ENCODE results near the gene CCDC34. TPM values are rescaled to one million over a fixed set of nuclear protein-coding genes. Genes with fewer than 3 reads are reported as not detected.
"Not testable (repeated sequence)": the region's sequence is repeated elsewhere in the genome, so short reads cannot be mapped to it uniquely, and the experiment has no call there.

The CCDC34 gene
- total RNA-seq, 4 donors from 2014 or later = 0.24 to 1.3 (median 0.64) TPM

DNA sequence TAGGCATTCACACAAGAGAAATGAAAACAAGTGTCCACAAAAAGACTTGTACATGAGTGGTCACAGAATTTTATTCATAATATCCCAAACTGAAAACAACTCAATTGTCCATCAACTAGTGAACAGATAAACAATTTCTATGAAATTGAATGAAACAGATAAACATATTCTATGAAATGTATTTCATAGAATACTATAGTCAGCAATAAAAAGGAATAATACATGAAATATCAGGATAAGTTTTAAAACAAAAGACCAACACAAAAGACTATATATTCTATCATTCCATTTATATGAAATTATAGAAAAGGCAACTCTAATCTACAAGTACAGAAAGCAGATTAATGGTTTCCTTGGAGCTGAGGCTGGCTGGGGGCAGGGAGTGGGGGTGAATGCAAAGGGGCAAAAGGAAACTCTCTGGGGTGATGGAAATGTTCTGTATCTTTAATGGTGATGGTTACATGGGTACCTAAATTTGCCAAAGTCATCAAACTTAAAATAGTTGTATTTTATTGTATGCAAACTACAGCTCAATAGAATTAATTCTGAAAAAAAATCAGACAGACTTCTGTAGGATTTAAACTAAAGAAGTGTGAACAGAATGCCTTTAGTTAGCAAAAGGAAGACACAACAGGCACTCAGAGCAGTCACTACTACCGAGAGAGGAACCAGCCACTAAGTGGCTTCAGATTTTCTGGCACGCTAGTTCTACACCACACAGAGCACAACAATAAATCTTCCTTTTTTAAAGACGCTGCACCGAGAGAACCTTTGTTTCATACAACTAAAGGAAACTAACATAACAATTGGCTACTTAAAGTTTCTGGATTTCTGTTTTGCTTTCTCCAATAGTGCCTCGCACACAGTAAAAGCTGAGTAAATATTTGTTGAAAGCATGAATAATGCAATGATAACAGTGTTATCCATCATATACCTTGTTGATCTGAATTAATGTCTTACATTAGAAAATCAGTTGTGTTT is 15.4 kb downstream of the CCDC34 start:
- Histone ChIP-seq H3K27ac (no peak overlapping the region), H3K36me3 (no peaks in the 10 kb centered on the region), H3K27me3 (no peaks in the 10 kb centered on the region), H3K4me1 (no peaks in the 10 kb centered on the region), H3K4me3 (no peak overlapping the region), H3K9me3 (no peaks in the 10 kb centered on the region)
- TF ChIP-seq, protein P1, sequence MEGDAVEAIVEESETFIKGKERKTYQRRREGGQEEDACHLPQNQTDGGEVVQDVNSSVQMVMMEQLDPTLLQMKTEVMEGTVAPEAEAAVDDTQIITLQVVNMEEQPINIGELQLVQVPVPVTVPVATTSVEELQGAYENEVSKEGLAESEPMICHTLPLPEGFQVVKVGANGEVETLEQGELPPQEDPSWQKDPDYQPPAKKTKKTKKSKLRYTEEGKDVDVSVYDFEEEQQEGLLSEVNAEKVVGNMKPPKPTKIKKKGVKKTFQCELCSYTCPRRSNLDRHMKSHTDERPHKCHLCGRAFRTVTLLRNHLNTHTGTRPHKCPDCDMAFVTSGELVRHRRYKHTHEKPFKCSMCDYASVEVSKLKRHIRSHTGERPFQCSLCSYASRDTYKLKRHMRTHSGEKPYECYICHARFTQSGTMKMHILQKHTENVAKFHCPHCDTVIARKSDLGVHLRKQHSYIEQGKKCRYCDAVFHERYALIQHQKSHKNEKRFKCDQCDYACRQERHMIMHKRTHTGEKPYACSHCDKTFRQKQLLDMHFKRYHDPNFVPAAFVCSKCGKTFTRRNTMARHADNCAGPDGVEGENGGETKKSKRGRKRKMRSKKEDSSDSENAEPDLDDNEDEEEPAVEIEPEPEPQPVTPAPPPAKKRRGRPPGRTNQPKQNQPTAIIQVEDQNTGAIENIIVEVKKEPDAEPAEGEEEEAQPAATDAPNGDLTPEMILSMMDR (IDR thresholded peaks at IDR 0.05 in 4 of 5, conservative IDR thresholded peaks at IDR 0.05 in 1 of 5) = no peak
- TF ChIP-seq POLR2A (IDR thresholded peaks at IDR 0.05) = no peak
- DNase-seq (no peak), ATAC-seq (no peak)
- intact Hi-C loops (cut with DNase I; ENCODE audit: low total_unique reads) (no loop called here), in situ Hi-C loops (cut with MboI; ENCODE audit: low sequenced_read_pairs in 4 of 4) (no loop called here)

DNA sequence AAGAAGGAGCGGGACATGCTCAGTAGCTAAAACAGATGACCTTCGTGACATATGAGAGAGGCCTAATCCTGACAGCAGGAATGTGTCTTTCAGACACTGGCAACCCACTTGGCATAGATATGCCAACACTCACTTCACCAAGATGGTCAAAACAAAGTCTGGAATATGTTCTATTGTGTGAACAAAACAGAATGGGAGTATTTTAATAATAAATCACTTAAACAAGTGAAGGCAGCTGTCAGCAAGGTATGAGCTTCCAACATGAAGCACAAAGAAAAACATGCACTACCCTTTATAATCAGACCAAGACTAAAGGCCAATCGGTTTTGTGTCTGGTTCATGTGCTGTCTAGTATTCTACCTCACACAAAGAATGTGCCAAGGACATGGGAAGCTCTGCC is 23.1 kb downstream of the CCDC34 start:
- in situ Hi-C loops (cut with MboI; ENCODE audit: low sequenced_read_pairs in 4 of 4) (no loop called here), intact Hi-C loops (cut with DNase I; ENCODE audit: low total_unique reads) (no loop called here)
- no peaks in the 10 kb centered on the region for H3K27me3 ChIP-seq
- no peak overlapping the region for H3K27ac ChIP-seq
- ATAC-seq (no peak), DNase-seq (no peak)
- no peak overlapping the region for H3K4me3 ChIP-seq
- TF ChIP-seq, protein P1 (IDR thresholded peaks at IDR 0.05 in 4 of 5, conservative IDR thresholded peaks at IDR 0.05 in 1 of 5) = no peak
- H3K4me1 ChIP-seq = no peaks in the 10 kb centered on the region
- H3K36me3 ChIP-seq = no peaks in the 10 kb centered on the region
- H3K9me3 ChIP-seq = no peaks in the 10 kb centered on the region

DNA sequence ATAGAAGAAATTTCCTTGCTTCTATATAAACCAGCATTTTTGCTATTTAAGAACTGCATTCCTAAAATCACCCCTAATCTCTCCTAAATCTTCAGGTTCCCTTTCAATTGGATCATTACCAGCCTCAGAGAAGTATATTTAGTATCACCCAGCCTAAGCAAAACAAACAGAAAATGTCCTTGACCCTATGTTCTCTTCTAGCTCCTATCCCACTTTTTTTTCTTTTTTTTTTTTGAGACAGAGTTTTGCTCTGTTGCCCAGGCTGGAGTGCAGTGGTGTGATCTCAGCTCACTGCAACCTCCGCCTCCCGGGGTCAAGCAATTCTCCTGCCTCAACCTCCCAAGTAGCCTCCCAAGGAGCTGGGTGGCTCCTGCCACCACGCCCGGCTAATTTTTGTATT is 28.3 kb downstream of the CCDC34 start:
- H3K9me3 ChIP-seq; H3K27me3 ChIP-seq; H3K27ac ChIP-seq; H3K36me3 ChIP-seq; H3K4me1 ChIP-seq; intact Hi-C loops (cut with DNase I; ENCODE audit: low total_unique reads); DNase-seq; H3K4me3 ChIP-seq; in situ Hi-C loops (cut with MboI; ENCODE audit: low sequenced_read_pairs in 4 of 4); ATAC-seq: not testable (repeated sequence)

DNA sequence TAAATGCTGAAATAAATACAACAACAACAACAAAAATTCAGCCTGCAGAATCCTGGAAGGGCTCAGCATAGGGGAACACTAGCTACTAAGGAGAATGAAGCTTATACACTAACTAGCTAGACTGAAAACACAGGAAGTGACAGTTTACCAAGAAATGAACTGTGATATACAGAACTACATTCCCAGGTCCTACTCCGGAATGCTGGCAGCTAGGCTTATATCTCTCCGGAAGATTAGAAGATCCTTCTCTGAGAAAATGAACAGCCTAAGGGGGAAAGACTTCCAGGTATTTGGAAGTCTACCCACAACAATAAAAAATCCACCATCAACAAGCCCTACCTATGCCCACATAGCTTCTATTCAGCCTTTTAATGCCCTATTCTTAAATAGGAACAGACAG is 31.0 kb downstream of the CCDC34 start:
- no peaks in the 10 kb centered on the region for H3K27me3 ChIP-seq
- H3K4me1 ChIP-seq = no peaks in the 10 kb centered on the region
- TF ChIP-seq, protein P1 (IDR thresholded peaks at IDR 0.05 in 4 of 5, conservative IDR thresholded peaks at IDR 0.05 in 1 of 5) = no peak
- no peak for TF ChIP-seq POLR2A (IDR thresholded peaks at IDR 0.05)
- no peaks in the 10 kb centered on the region for H3K9me3 ChIP-seq
- ATAC-seq = no peak
- in situ Hi-C loops (cut with MboI; ENCODE audit: low sequenced_read_pairs in 4 of 4) (no loop called here), intact Hi-C loops (cut with DNase I; ENCODE audit: low total_unique reads) (no loop called here)
- H3K36me3 ChIP-seq = no peaks in the 10 kb centered on the region
- no peak overlapping the region for H3K27ac ChIP-seq
- H3K4me3 ChIP-seq = no peak overlapping the region
- no peak for DNase-seq

DNA sequence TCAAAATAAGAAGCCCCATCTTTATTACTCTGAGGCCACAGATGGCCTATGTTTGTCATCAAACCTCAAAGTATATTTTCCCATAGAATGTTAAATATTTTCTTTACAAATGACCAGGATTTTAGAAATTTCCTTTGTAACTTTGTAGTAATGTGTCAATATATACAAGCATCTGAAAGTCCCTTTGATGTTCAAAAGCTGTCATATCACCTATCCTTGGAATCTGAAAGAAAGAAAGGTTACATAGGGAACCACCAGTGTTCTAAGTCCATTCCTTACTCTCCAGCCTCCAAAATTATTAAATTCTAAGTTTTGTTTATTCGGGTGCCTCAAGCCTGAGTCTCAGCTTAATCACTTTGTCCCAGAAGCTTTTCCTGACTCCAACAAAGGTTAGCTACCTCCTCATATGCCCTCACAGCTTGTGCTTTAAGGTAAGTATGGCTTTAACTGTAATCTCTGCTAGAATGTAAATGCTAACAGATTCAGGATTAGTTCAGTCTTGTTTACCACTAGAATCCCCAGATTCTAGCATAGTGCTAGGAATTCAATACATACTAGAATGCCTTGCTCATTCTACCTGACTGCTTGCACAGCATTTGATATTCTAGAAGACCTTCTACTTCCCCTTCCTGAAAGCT is 32.3 kb downstream of the CCDC34 start:
- ATAC-seq = no peak
- Histone ChIP-seq H3K9me3 (no peaks in the 10 kb centered on the region), H3K27ac (no peak overlapping the region), H3K4me1 (no peaks in the 10 kb centered on the region), H3K4me3 (no peak overlapping the region), H3K27me3 (no peaks in the 10 kb centered on the region), H3K36me3 (no peaks in the 10 kb centered on the region)
- DNase-seq = no peak
- in situ Hi-C loops (cut with MboI; ENCODE audit: low sequenced_read_pairs in 4 of 4) = no loop called here
- no peak for TF ChIP-seq POLR2A (IDR thresholded peaks at IDR 0.05)
- TF ChIP-seq, protein P1 (IDR thresholded peaks at IDR 0.05 in 4 of 5, conservative IDR thresholded peaks at IDR 0.05 in 1 of 5) = no peak
- intact Hi-C loops (cut with DNase I; ENCODE audit: low total_unique reads) = no loop called here
